SU-DHL-6 (cell line): ENCODE data around the gene HK1.

Experiments used
- CTCF ChIP-seq: fragments of 200-600 bp; sonication (generic); IDR thresholded peaks from one replicate; pipeline ENCODE4 v1.5.1; 2017; ENCODE audit warnings: antibody characterized with exemption, mild to moderate bottlenecking, low read length, moderate library complexity; ENCODE audit not compliant: insufficient read depth, poor library complexity, severe bottlenecking
- EZH2phosphoT487 ChIP-seq: fragments of 200-600 bp; sonication (generic), shearing (Covaris generic); conservative IDR thresholded peaks from 2 replicates; pipeline ENCODE4 v1.6.1; 2018; ENCODE audit warnings: mild to moderate bottlenecking, antibody characterized with exemption, low read length, moderate library complexity, mixed read lengths

GRCh38 chr10:69356187-69356586, 77.9 kb downstream of the HK1 start:
- no peak for TF ChIP-seq CTCF
- no peak for TF ChIP-seq EZH2phosphoT487
